Neuronal stem cell (in vitro differentiated cells): Measurements from ENCODE around the gene PHF13.

ENCODE experiments used
- DNase-seq: peaks from one replicate; pipeline ENCODE4 v3.0.0-alpha.2; 2013; ENCODE audit warnings: low spot score
- H2AFZ ChIP-seq: one replicate; pipeline ENCODE4 v1.6.1; 2013; ENCODE audit warnings: mild to moderate bottlenecking, low read length, inconsistent platforms
- H2AK5ac ChIP-seq: 2 replicates; pipeline ENCODE4 v1.6.1; 2013; ENCODE audit warnings: low read depth, mild to moderate bottlenecking, inconsistent platforms, low read length, moderate library complexity, mixed read lengths
- H2BK120ac ChIP-seq: 2 replicates; pipeline ENCODE4 v1.6.1; 2013; ENCODE audit warnings: low read depth, mild to moderate bottlenecking, inconsistent platforms, low read length, moderate library complexity, mixed read lengths
- H2BK12ac ChIP-seq: one replicate; pipeline ENCODE4 v1.6.1; 2013; ENCODE audit warnings: low read length, inconsistent platforms
- H2BK15ac ChIP-seq: 2 replicates; pipeline ENCODE4 v1.6.1; 2013; ENCODE audit warnings: mild to moderate bottlenecking, low read length, inconsistent platforms, mixed read lengths
- H2BK5ac ChIP-seq: one replicate; pipeline ENCODE4 v1.6.1; 2013; ENCODE audit warnings: inconsistent platforms, mild to moderate bottlenecking, low read length, moderate library complexity
- H3K14ac ChIP-seq: one replicate; pipeline ENCODE4 v1.6.1; 2013; ENCODE audit warnings: low read length, inconsistent platforms
- H3K18ac ChIP-seq: 2 replicates; pipeline ENCODE4 v1.6.1; 2013; ENCODE audit warnings: low read length, inconsistent platforms
- H3K23ac ChIP-seq: 2 replicates; pipeline ENCODE4 v1.6.1; 2013; ENCODE audit warnings: low read depth, mild to moderate bottlenecking, mixed read lengths, low read length, inconsistent platforms; ENCODE audit not compliant: poor library complexity
- H3K27ac ChIP-seq: replicated peaks from 3 replicates; pipeline ENCODE4 v1.5.1; 2013; ENCODE audit warnings: low read length, inconsistent platforms
- H3K27me3 ChIP-seq, 3 experiments: 2 replicates each; pipeline ENCODE4 v1.6.1; 2013; ENCODE audit warnings: low read length in 3 of 3, mild to moderate bottlenecking in 2 of 3, inconsistent platforms in 1 of 3, low read depth in 1 of 3, mixed read lengths in 1 of 3, moderate library complexity in 1 of 3; ENCODE audit not compliant: control insufficient read depth in 3 of 3, insufficient read depth in 3 of 3
- H3K36me3 ChIP-seq, 2 donors: replicated peaks in 1 of 2; 2 replicates each; pipeline ENCODE4 v1.6.1; 2013; ENCODE audit warnings: low read length in 2 of 2; ENCODE audit not compliant: control insufficient read depth in 2 of 2, insufficient read depth in 2 of 2
- H3K4ac ChIP-seq: 2 replicates; pipeline ENCODE4 v1.6.1; 2013; ENCODE audit warnings: inconsistent platforms, mild to moderate bottlenecking, low read length, moderate library complexity
- H3K4me1 ChIP-seq, 2 donors: 1 replicate in 1 of 2; 2 replicates in 1 of 2; pipeline ENCODE4 v1.6.1; 2013; ENCODE audit warnings: low read length in 2 of 2, low read depth in 1 of 2; ENCODE audit not compliant: control insufficient read depth in 2 of 2, insufficient read depth in 1 of 2
- H3K4me2 ChIP-seq: one replicate; pipeline ENCODE4 v1.6.1; 2013; ENCODE audit warnings: mild to moderate bottlenecking, low read length, inconsistent platforms; ENCODE audit not compliant: insufficient read depth, poor library complexity, severe bottlenecking
- H3K4me3 ChIP-seq, 2 donors: 2 replicates each; pipeline ENCODE4 v1.5.1; 2013; ENCODE audit warnings: low read length in 2 of 2, mild to moderate bottlenecking in 2 of 2, inconsistent platforms in 1 of 2, moderate library complexity in 1 of 2
- H3K79me1 ChIP-seq: one replicate; pipeline ENCODE4 v1.6.1; 2013; ENCODE audit warnings: low read depth, mild to moderate bottlenecking, inconsistent platforms, low read length, moderate library complexity
- H3K9ac ChIP-seq: one replicate; pipeline ENCODE4 v1.6.1; 2013; ENCODE audit warnings: mild to moderate bottlenecking, low read depth, low read length, inconsistent platforms; ENCODE audit not compliant: poor library complexity
- H3K9me3 ChIP-seq, 2 donors: replicated peaks in 1 of 2; 2 replicates each; pipeline versions ENCODE3 to v1.6.1; 2013; ENCODE audit warnings: low read length in 2 of 2, mild to moderate bottlenecking in 2 of 2, inconsistent platforms in 1 of 2, low read depth in 1 of 2, mixed read lengths in 1 of 2, moderate library complexity in 1 of 2; ENCODE audit not compliant: control insufficient read depth in 2 of 2, insufficient read depth in 1 of 2
- H4K8ac ChIP-seq: one replicate; pipeline ENCODE4 v1.6.1; 2013; ENCODE audit warnings: low read depth, mild to moderate bottlenecking, inconsistent platforms, low read length, moderate library complexity
- H4K91ac ChIP-seq: one replicate; pipeline ENCODE4 v1.6.1; 2013; ENCODE audit warnings: low read length, low read depth, mild to moderate bottlenecking, inconsistent platforms; ENCODE audit not compliant: poor library complexity
- WGBS, 2 donors: extraction: QIAGEN DNeasy Blood & Tissue Kit; methylation state at CpG; one replicate each; pipeline ENCODE4 v1.1.7; 2013; ENCODE audit warnings: missing lambda C conversion rate in 2 of 2, mixed read lengths in 1 of 2; ENCODE audit not compliant: insufficient read length in 2 of 2, insufficient replicate concordance in 1 of 2; ENCODE audit errors: extremely low coverage in 2 of 2; 5-methylcytosine and 5-hydroxymethylcytosine counted together

Gene PHF13

GRCh38 chr1:6593810-6594209 lies 19.7 kb upstream of the PHF13 start:
- Histone ChIP-seq H3K4me3 (no peak overlapping the region), H4K8ac (no peak overlapping the region), H3K14ac (no peak overlapping the region), H3K9me3 (no peaks in the 10 kb centered on the region), H3K4me2 (no peak overlapping the region), H2BK12ac (no peak overlapping the region), H2BK15ac (no peak overlapping the region), H3K36me3 (peaks cover 54 to 95% of the 10 kb centered on the region in 2 donors), H2AFZ (no peak overlapping the region), H3K4me1 (no peaks in the 10 kb centered on the region), H3K27ac (no peak overlapping the region), H3K9ac (no peak overlapping the region), H3K18ac (no peak overlapping the region), H3K79me1 (peaks cover 4% of the 10 kb centered on the region), H4K91ac (no peak overlapping the region), H2AK5ac (no peak overlapping the region), H3K27me3 (no peaks in the 10 kb centered on the region), H2BK120ac (no peak overlapping the region), H3K4ac (no peak overlapping the region), H2BK5ac (no peak overlapping the region), H3K23ac (no peak overlapping the region)
- DNase-seq: no peak
- no CpG with 5 or more reads among the region's 15 CpGs for WGBS, 2 donors

GRCh38 chr1:6594977-6595740 lies 18.4 kb upstream of the PHF13 start:
- Histone ChIP-seq H2BK120ac (no peak overlapping the region), H3K27ac (no peak overlapping the region), H3K9ac (no peak overlapping the region), H2BK12ac (no peak overlapping the region), H3K4me2 (no peak overlapping the region), H4K91ac (no peak overlapping the region), H3K9me3 (no peaks in the 10 kb centered on the region), H3K79me1 (peaks cover 12% of the 10 kb centered on the region), H3K27me3 (no peaks in the 10 kb centered on the region), H3K4me3 (no peak overlapping the region), H3K4me1 (peaks cover 0 to 5% of the 10 kb centered on the region in 2 donors), H2BK5ac (no peak overlapping the region), H3K36me3 (peaks cover 47 to 91% of the 10 kb centered on the region in 2 donors), H2AFZ (no peak overlapping the region), H3K14ac (no peak overlapping the region), H2AK5ac (no peak overlapping the region), H4K8ac (no peak overlapping the region), H2BK15ac (no peak overlapping the region), H3K23ac (no peak overlapping the region), H3K4ac (no peak overlapping the region), H3K18ac (no peak overlapping the region)
- no CpG with 5 or more reads among the region's 11 CpGs for WGBS, 2 donors
- DNase-seq: no peak

GRCh38 chr1:6596351-6596750 lies 17.2 kb upstream of the PHF13 start:
- Histone ChIP-seq H2AK5ac (no peak overlapping the region), H2BK12ac (no peak overlapping the region), H3K4me3 (no peak overlapping the region), H3K18ac (no peak overlapping the region), H3K14ac (no peak overlapping the region), H3K4me2 (no peak overlapping the region), H3K23ac (no peak overlapping the region), H3K9ac (no peak overlapping the region), H4K8ac (no peak overlapping the region), H2BK15ac (no peak overlapping the region), H4K91ac (no peak overlapping the region), H2BK5ac (no peak overlapping the region), H2BK120ac (no peak overlapping the region), H3K79me1 (peaks cover 19% of the 10 kb centered on the region), H3K9me3 (no peaks in the 10 kb centered on the region), H3K27ac (no peak overlapping the region), H3K4me1 (peaks cover 9 to 10% of the 10 kb centered on the region in 2 donors), H2AFZ (no peak overlapping the region), H3K36me3 (peaks cover 44 to 79% of the 10 kb centered on the region in 2 donors), H3K27me3 (peaks cover 0 to under 1% (median 0%) of the 10 kb centered on the region in 3 experiments), H3K4ac (no peak overlapping the region)
- no peak for DNase-seq
- WGBS, 2 donors: no CpG with 5 or more reads among the region's 7 CpGs

- Histone ChIP-seq H4K8ac (no peak overlapping the region), H3K14ac (no peak overlapping the region), H3K23ac (no peak overlapping the region), H2BK5ac (no peak overlapping the region), H2AK5ac (no peak overlapping the region), H3K18ac (no peak overlapping the region), H3K9me3 (no peaks in the 10 kb centered on the region), H2BK15ac (no peak overlapping the region), H3K4me2 (no peak overlapping the region), H3K4ac (no peak overlapping the region), H3K79me1 (peaks cover 23% of the 10 kb centered on the region), H3K27me3 (peaks cover 0 to 6% (median 0%) of the 10 kb centered on the region in 3 experiments), H3K27ac (no peak overlapping the region), H3K9ac (no peak overlapping the region), H3K4me3 (no peak overlapping the region), H2BK120ac (no peak overlapping the region), H2AFZ (no peak overlapping the region), H3K36me3 (peaks cover 44 to 71% of the 10 kb centered on the region in 2 donors), H4K91ac (no peak overlapping the region), H2BK12ac (no peak overlapping the region), H3K4me1 (peaks cover 10 to 17% of the 10 kb centered on the region in 2 donors)
- WGBS, 2 donors: no CpG with 5 or more reads among the region's 15 CpGs
- DNase-seq: no peak
Measured at GRCh38 chr1:6596886-6597776, 16.4 kb upstream of the PHF13 start.
